ENCODE measurements around the gene SLC9A8.

Gene SLC9A8

DNA sequence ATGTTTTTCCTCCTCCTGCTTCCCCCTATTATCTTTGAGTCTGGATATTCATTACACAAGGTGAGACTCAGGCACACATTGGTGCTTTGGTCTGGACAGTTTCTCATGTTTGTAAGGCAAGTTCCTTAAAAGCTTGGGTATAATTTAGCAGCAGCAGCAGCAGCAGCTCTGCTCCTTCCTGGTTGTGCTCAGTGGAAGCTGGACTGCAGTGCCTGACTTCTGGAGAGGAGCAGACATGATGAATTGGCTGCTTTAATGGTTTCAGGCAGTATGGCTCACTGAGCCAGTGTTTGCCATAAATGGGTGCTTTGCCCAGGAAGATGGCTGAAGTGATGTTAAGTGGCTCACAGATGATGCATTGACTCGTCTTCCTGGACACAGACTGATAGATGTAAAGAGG, 32.4 kb downstream of the SLC9A8 start:
- TF ChIP-seq EGR1 (IDR thresholded peaks at IDR 0.05) (no peak), CREB1 (IDR thresholded peaks at IDR 0.05; ENCODE audit: low read depth) (no peak), TAF1 (IDR thresholded peaks at IDR 0.05; ENCODE audit: low read depth) (no peak), NFIC (IDR thresholded peaks at IDR 0.05) (no peak), ZBTB7A (IDR thresholded peaks at IDR 0.05; ENCODE audit: low read depth) (no peak), EP300 (IDR thresholded peaks at IDR 0.05; ENCODE audit: borderline replicate concordance) (no peak), FOXM1 (IDR thresholded peaks at IDR 0.05; ENCODE audit: borderline replicate concordance, low read depth) (no peak), RAD21 (IDR thresholded peaks at IDR 0.05; ENCODE audit: low read depth) (no peak), TEAD4 (IDR thresholded peaks at IDR 0.05) (no peak), CEBPB (IDR thresholded peaks at IDR 0.05) (no peak), REST (IDR thresholded peaks at IDR 0.05; ENCODE audit: low read depth) (no peak), TCF12 (IDR thresholded peaks at IDR 0.05; ENCODE audit: low read depth) (no peak), YY1 (IDR thresholded peaks at IDR 0.05; ENCODE audit: low read depth) (no peak), USF1 (IDR thresholded peaks at IDR 0.05) (no peak)
- TF ChIP-seq, protein P1, sequence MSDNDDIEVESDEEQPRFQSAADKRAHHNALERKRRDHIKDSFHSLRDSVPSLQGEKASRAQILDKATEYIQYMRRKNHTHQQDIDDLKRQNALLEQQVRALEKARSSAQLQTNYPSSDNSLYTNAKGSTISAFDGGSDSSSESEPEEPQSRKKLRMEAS (IDR thresholded peaks at IDR 0.05): no peak

GRCh38 chr20:49846206-49846807, 33.7 kb downstream of the SLC9A8 start:
- TF ChIP-seq RAD21 (IDR thresholded peaks at IDR 0.05; ENCODE audit: low read depth): peak; percentile 83
- TF ChIP-seq REST (IDR thresholded peaks at IDR 0.05; ENCODE audit: low read depth): no peak

DNA sequence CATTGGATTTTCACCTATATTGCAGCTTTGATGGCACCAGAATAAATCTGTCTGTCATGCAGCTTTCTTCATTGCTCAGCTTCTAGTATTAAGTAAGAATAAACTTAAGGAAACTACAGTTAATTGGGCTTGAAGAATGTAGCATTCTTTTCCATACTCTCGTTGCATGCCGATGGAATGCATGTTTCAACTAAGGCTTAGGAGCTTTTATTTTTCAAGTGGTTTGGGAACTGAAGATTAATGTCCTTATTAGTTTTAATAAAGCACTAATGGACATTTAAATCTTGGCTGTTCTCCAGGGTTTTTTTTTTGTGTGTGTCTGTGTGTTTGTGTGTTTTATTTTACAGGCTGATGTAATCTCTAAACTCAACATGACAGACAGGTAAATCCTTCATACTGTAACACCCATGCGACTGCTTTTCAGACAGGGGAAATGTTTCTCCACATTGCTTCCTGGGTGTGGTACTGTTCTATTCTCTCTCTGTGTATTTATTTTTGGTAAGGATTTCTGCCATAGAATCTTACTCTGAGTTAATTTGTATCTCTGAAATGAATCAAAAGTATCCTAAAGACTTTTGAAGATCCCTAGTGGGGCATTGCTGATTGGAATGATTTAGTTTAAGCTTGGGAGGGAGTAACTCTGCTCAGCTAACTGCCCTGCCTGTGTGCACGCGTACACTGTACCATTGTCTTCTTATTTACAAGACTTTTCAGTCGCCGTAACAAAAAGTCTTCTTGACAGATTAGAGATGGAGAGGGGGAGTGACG, 38.0 kb downstream of the SLC9A8 start:
- 0 out of 2 replicates have a peak, but pooled peaks have one; percentile 19 for TF ChIP-seq TEAD4 (IDR thresholded peaks at IDR 0.05)
- peak; percentile 39; the same call in 1 of the 2 replicates for TF ChIP-seq NFIC (IDR thresholded peaks at IDR 0.05)
- no peak for TF ChIP-seq RAD21 (IDR thresholded peaks at IDR 0.05; ENCODE audit: low read depth)

DNA sequence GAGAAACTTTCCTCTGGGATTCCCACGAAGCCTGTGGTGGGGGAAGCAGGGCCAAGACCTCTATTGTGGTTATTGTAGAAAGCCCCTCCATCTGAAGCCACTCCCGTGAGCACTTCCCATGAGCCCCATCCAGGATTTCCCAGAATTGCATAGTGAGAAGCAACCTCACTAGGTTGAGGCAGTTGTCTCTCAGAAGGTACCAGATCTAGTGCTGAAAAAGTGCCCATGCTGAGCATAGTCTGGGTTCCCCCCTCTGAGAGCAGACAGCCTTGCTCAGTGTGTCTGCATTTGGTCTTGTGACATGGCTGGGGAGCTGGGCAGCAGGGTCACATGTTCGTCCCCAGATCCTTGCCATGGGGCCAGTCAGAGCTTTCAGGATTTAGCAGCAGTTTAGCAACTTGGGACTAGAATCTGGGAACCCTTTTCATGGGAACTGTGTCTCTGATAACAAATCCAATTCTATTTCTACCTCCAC, 38.6 kb downstream of the SLC9A8 start:
- TF ChIP-seq YY1 (IDR thresholded peaks at IDR 0.05; ENCODE audit: low read depth) (no peak), CEBPB (IDR thresholded peaks at IDR 0.05) (no peak), TEAD4 (IDR thresholded peaks at IDR 0.05) (no peak), EP300 (IDR thresholded peaks at IDR 0.05; ENCODE audit: borderline replicate concordance) (no peak), NFIC (IDR thresholded peaks at IDR 0.05) (no peak), REST (IDR thresholded peaks at IDR 0.05; ENCODE audit: low read depth) (no peak), ZBTB7A (IDR thresholded peaks at IDR 0.05; ENCODE audit: low read depth) (no peak), TCF12 (IDR thresholded peaks at IDR 0.05; ENCODE audit: low read depth) (no peak), USF1 (IDR thresholded peaks at IDR 0.05) (no peak), FOXM1 (IDR thresholded peaks at IDR 0.05; ENCODE audit: borderline replicate concordance, low read depth) (no peak), CREB1 (IDR thresholded peaks at IDR 0.05; ENCODE audit: low read depth) (no peak), EGR1 (IDR thresholded peaks at IDR 0.05) (no peak), RAD21 (IDR thresholded peaks at IDR 0.05; ENCODE audit: low read depth) (no peak), TAF1 (IDR thresholded peaks at IDR 0.05; ENCODE audit: low read depth) (no peak)
- TF ChIP-seq, protein P1 (IDR thresholded peaks at IDR 0.05): no peak

Measured in Ishikawa (cell line).